Endothelial cell (in vitro differentiated cells): ENCODE measurements around the gene WNT7B. TPM values are rescaled to one million over a fixed set of nuclear protein-coding genes. Genes with fewer than 3 reads are reported as not detected.
A peak's percentile ranks its signal among the peaks of the same experiment; 100 is the strongest.

Experiments used
- DNase-seq: peaks from one replicate; pipeline ENCODE4 v3.0.0; 2021; ENCODE audit warnings: low spot score
- H3K27ac Mint-ChIP-seq: one replicate; pipeline ENCODE4 v1.8.0; 2021; ENCODE audit warnings: mixed read lengths, inconsistent platforms; ENCODE audit not compliant: unreplicated experiment
- H3K27me3 Mint-ChIP-seq: one replicate; pipeline ENCODE4 v1.8.0; 2021; ENCODE audit warnings: mild to moderate bottlenecking, moderate library complexity, mixed read lengths, inconsistent platforms; ENCODE audit not compliant: unreplicated experiment
- H3K36me3 Mint-ChIP-seq: one replicate; pipeline ENCODE4 v1.8.0; 2021; ENCODE audit warnings: mild to moderate bottlenecking, low read depth, mixed read lengths, inconsistent platforms; ENCODE audit not compliant: unreplicated experiment
- H3K4me1 Mint-ChIP-seq: one replicate; pipeline ENCODE4 v1.8.0; 2021; ENCODE audit warnings: mild to moderate bottlenecking, mixed read lengths, inconsistent platforms; ENCODE audit not compliant: unreplicated experiment
- H3K4me3 Mint-ChIP-seq: one replicate; pipeline ENCODE4 v1.8.0; 2021; ENCODE audit warnings: mild to moderate bottlenecking, mixed read lengths, inconsistent platforms; ENCODE audit not compliant: unreplicated experiment
- H3K9me3 Mint-ChIP-seq: one replicate; pipeline ENCODE4 v1.8.0; 2021; ENCODE audit warnings: mixed read lengths, inconsistent platforms; ENCODE audit not compliant: unreplicated experiment
- total RNA-seq: library from RNA; stranded (reverse); fragmentation: NEBNext Ultra II Directional; extraction: Animal tissue kit (Norgen Biotek cat#: 25700); gene quantifications from one replicate; pipeline ENCODE4 v1.2.1, GENCODE V29; 2021; ENCODE audit not compliant: unreplicated experiment
- TF ChIP-seq, protein P1 (sequence below): fragments of 200-600 bp; sonication (generic); IDR thresholded peaks from one replicate; pipeline ENCODE4 v1.5.0; 2021; ENCODE audit warnings: antibody characterized with exemption; ENCODE audit not compliant: unreplicated experiment

WNT7B gene
- total RNA-seq, 1 donor from 2014 or later, result not detected

DNA sequence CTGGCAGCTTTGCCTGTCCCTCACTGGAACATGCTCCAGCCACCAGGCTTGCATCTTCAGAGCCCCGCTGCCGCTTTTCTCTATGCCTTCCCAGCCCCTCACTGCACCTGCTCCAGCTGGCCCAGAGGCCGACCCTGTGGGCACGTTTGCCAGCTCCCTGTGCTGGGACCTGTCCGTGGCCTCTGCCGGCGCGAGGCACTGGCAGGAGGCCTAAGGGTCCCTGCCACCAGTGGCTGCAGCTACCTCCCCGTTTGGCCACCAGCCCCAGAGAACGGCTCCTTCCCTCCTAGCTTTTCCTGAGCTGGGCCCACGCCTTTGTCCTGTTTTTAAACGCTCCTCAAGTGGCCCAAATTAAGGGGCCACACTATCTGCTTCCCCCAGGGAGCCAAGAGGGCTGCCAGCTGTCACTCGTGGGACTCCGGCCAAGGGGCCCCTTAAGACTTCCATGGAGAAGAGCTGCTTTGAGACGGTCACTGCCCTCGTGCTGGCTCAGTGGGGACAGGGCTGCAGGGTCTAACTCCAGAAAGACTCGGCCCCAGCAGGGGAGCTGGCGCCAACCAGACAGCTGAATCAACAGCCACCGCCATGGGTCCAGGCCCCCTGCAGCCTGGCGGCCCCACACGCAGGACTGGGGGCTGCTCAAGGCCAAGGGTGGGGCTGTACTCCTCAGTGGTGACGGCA is 24.6 kb upstream of the WNT7B start:
- Mint-ChIP-seq H3K27ac (no peak overlapping the region), H3K4me3 (no peak overlapping the region), H3K27me3 (peaks cover 7% of the 10 kb centered on the region), H3K4me1 (peaks cover 2% of the 10 kb centered on the region), H3K9me3 (no peaks in the 10 kb centered on the region), H3K36me3 (no peaks in the 10 kb centered on the region)
- DNase-seq, result no peak
- TF ChIP-seq, protein P1, sequence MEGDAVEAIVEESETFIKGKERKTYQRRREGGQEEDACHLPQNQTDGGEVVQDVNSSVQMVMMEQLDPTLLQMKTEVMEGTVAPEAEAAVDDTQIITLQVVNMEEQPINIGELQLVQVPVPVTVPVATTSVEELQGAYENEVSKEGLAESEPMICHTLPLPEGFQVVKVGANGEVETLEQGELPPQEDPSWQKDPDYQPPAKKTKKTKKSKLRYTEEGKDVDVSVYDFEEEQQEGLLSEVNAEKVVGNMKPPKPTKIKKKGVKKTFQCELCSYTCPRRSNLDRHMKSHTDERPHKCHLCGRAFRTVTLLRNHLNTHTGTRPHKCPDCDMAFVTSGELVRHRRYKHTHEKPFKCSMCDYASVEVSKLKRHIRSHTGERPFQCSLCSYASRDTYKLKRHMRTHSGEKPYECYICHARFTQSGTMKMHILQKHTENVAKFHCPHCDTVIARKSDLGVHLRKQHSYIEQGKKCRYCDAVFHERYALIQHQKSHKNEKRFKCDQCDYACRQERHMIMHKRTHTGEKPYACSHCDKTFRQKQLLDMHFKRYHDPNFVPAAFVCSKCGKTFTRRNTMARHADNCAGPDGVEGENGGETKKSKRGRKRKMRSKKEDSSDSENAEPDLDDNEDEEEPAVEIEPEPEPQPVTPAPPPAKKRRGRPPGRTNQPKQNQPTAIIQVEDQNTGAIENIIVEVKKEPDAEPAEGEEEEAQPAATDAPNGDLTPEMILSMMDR, result no peak

- H3K27me3 Mint-ChIP-seq, result peaks cover 7% of the 10 kb centered on the region
- no peaks in the 10 kb centered on the region for H3K36me3 Mint-ChIP-seq
- no peak overlapping the region for H3K27ac Mint-ChIP-seq
- H3K9me3 Mint-ChIP-seq, result no peaks in the 10 kb centered on the region
- H3K4me1 Mint-ChIP-seq, result peaks cover 2% of the 10 kb centered on the region
- TF ChIP-seq, protein P1, result no peak
- H3K4me3 Mint-ChIP-seq, result no peak overlapping the region
- DNase-seq, result no peak
These were observed 24.1 kb upstream of the WNT7B start for GRCh38 chr22:46001046-46001425.

GRCh38 chr22:46000081-46001027 is 23.4 kb upstream of the WNT7B start:
- no peak for DNase-seq
- Mint-ChIP-seq H3K4me3 (no peak overlapping the region), H3K27me3 (peaks cover 7% of the 10 kb centered on the region), H3K4me1 (peaks cover 2% of the 10 kb centered on the region), H3K27ac (no peak overlapping the region), H3K36me3 (no peaks in the 10 kb centered on the region), H3K9me3 (no peaks in the 10 kb centered on the region)
- TF ChIP-seq, protein P1, result no peak

DNA sequence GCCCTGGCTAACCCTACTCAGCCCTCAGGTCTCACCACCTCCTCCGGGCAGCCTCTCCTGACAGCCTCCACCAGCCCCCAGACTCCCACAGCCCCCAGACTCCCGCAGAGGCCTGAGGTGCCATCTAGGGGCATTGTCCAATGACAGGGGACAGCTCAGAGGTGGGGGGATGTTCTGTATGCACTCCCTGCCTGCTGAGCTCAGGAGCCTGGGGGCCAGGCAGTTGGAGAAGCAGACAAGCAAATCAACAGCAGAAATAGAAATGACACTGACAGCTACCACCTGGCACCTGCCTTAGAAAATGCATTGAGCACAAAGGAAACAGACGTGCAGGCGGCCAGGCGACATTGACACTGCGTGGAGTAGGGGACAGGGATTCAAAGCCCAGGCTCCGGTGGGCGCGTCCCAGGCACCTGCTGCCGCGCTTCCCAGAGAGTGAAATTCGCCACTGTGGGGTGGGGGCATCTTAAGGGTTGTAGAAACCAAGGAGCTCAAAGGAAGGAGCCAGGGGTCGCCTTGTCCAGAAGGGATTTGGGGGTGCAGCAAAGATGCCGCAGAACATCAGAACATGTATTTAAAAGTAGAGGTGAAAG is 22.5 kb upstream of the WNT7B start:
- H3K4me3 Mint-ChIP-seq, result no peak overlapping the region
- peak overlapping the region; percentile 58 for H3K27ac Mint-ChIP-seq

More for the DNA sequence above, 22.5 kb upstream of the WNT7B start:
- H3K4me1 Mint-ChIP-seq, result peaks cover 2% of the 10 kb centered on the region
- H3K36me3 Mint-ChIP-seq, result no peaks in the 10 kb centered on the region
- TF ChIP-seq, protein P1, result no peak
- H3K27me3 Mint-ChIP-seq, result peaks cover 7% of the 10 kb centered on the region
- no peaks in the 10 kb centered on the region for H3K9me3 Mint-ChIP-seq
- DNase-seq, result no peak
